Anterior cingulate cortex (tissue), 58 donors: ENCODE measurements around the gene AHR.
A peak's percentile ranks its signal among the peaks of the same experiment; 100 is the strongest.

Source experiments
- DNase-seq, 58 donors: peaks; one replicate each; lab custom pipeline; 2025; lab: John Stamatoyannopoulos, UW

AHR gene

DNA sequence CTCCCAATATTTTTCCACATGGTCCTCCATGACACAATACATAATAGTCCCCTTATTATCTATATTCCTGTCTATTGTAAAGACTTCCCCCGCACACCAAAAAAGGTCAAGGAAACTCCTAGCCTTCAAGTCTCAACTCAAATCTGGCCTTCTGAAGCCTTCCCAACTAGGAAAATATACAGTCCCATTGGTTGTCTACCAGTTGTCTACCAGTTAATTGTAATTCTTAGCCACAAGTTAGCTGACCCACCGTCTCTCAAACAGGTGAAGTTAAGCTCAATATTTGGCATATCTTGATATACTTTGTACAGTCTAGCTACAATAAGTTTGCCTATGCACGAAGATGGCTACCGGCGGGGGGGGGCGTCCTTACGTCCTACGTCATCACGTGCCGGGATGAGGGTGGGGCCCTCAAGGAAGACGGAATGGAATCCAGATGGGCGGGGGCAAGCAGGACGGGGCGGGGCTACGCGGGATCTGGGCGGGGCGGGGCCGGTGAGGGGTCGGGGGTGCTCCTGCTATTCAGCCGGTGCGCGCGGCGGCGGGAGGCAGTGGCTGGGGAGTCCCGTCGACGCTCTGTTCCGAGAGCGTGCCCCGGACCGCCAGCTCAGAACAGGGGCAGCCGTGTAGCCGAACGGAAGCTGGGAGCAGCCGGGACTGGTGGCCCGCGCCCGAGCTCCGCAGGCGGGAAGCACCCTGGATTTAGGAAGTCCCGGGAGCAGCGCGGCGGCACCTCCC, at the start of gene AHR:
AHR (plus strand) TSS at position 551 of the 738 bp plus-strand sequence. CDS start 613 bp downstream, outside the sequence.
- peak; percentile 25 to 96 (median 84) for DNase-seq

GRCh38 chr7:17253885-17254284, 44.6 kb upstream of the AHR start:
- no peak for DNase-seq

DNA sequence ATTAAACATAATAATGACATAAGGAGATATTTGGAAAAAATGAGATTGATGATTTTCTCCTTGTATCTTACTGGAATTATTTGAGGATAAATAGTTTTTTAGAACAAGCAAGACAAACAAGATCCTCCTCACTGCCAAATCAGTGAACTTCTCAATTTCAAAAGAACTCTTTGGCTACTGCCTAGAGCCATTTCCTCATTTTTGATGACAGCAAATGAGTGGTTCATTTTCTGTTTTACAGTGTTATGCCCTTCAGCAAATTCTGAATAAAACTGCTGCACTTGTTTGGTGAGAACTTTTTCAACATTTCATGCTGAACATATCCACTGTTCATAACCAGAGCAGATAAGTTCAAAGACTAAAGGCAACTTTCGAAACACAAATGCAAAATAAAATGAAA, 42.5 kb upstream of the AHR start:
- DNase-seq = no peak

- no peak for DNase-seq
These were observed 42.1 kb upstream of the AHR start for GRCh38 chr7:17256375-17256774.

DNA sequence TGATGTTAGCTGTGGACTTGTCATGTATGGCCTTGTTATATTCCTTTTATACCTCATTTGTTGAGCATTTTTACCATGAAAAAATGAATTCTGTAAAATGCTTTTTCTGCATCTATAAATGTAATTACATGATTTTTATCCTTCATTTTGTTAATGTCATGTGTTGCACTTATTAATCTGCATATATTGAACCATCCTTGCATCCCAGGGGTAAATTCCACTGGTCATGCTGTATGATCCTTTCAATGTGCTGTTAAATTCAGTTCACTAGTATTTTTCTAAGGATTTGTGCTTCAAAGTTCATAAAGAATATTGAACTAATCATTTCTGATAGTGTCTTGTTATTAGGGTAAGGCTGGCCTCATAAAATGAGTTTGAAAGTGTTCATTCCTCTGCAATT, 31.9 kb upstream of the AHR start:
- DNase-seq = no peak

DNA sequence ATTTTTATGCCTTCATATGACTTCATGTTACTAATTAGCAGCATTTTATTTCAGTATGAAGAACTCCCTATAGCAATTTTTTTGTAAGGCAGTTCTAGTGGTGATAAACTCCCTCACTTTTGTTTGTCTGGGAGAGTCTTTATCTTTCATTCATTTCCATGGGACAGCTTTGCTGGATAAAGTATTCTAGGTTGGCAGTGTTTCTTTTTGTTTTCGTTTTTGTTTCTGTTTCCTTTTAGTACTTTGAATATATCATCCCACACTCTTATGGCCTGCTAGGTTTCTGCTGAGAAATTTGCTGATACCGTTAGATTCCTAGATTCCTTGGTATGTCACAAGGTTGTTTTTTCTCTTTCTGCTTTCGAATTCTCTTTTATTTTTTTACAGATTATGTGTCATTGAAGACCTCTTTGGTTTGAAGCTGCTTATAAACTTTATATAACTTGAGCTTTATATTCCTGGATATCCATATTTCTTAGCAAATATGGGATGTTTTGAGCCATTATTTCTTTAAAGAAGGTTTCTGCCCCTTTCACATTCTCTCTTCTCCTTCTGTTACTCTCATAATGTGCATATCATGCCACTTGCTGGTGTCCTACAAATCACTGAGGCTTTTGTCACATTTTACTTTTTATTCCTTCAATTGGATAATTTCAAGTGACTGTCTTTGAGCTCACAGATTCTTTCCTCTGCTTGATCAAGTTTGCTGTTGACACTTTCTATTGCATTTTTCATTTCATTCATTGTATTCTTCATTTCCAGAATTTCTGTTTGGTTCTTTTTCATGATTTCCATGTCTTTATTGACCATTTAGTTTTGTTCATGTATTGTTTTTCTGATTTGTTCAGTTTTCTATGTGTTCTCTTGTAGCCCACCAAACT, 28.9 kb upstream of the AHR start:
- DNase-seq = no peak

- no peak for DNase-seq
These were observed 23.8 kb upstream of the AHR start for GRCh38 chr7:17274551-17275245.

DNA sequence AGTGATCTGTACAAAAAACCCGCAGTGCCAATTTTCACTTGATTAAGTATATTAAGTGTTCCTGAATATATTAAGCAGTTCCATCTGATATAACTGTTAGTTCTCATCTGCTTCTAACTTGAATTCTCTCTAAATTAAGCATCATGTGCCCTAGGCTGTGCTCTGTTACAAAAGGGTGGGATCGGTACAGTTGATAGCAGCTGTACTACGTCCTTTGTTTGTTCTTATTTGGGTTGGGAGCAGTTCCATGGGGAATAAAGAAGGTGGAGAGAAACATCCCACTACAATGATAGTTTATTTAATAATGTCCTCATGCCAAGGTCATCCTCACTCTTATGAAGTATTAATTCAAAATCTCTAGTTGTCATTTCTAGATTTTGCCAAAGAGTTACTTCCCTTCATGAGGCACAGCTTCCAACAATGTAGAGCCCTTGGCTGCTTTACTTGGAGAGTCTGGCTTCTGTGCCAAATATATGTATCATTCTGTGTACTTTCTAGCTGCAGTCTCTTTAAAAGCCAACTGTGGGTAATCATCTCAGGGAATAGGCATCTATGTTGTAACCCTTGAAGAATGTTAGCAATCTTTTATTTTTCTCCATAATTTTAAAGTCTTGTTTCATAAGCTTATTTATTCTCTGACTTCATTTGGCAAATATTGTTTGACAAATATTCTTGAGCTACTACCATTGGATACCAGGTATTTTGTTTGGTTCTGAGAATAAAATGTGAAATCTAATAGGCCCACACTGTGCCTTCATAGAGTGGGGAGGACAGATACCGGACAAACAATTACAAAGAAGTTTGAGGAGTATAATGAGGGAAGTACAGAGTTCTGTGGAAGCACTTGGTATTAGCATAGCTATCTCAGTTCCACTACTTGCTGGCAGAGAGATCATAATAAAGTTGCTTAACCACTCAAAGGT, 22.4 kb upstream of the AHR start:
- DNase-seq = no peak

DNA sequence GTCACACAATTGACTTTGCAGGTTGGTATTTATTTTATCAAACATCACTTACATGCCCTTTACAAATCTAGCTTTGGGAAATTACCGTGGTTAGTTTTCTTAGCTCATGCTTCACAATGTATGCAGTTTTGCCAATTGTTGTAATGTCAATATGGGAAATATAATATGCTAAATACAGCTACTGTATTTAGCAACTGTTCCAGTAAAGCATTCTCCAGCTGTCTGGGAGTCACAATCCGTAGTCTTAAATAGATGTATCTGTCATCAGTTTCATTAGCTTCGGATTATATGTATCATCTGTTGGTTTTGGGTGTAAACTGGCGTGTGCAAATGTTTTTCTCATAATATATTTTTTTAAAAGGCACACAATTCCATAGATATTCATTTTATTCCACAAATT, 19.4 kb upstream of the AHR start:
- DNase-seq = no peak

GRCh38 chr7:17289074-17289645, 9.3 kb upstream of the AHR start:
- peak in 1 of 58 donors; percentile 22 for DNase-seq

DNA sequence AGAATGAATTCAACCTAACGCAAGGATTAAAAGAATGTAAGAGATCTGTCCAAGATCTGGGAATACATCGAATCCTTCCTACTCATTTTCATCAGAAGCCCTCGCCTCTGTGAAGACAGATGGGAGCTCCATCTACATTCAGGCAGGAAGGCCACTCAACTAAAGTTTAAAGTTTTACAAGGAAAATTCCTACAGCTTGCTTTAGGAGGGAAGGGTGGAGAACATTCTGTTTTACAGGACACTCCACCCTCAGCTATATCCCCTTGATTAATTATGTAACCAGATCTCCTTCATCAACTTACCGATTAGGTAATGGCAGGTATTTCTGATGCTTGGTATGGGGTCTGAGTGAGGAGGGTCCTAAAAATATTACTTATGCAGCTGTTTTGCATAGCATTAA, 5.6 kb upstream of the AHR start:
- no peak for DNase-seq

DNA sequence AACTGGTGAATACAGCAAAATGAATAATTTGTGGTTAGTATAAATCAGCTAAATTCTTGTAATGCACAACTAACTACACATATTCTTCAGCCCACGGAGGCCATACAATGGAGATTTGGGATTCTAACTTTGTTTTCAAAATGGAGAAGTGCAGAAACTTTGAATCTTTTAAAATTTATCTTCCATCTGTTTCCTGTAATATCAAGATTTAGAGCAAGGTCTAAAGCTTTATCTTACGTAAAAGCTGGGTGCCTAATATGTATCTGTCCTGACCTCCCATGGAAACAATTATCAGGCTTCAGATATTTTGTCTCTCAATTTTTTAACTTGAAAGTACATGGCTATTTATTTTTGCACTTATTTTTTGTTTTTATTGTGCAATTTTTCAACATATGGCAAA, 5.0 kb upstream of the AHR start:
- no peak for DNase-seq

GRCh38 chr7:17297243-17297642, 1.2 kb upstream of the AHR start:
- DNase-seq = peak in 1 of 58 donors; percentile 23

GRCh38 chr7:17298840-17299482, 509 bp downstream of the AHR start:
- DNase-seq = peak in 25 of 58 donors; percentile 8 to 50 (median 26)

DNA sequence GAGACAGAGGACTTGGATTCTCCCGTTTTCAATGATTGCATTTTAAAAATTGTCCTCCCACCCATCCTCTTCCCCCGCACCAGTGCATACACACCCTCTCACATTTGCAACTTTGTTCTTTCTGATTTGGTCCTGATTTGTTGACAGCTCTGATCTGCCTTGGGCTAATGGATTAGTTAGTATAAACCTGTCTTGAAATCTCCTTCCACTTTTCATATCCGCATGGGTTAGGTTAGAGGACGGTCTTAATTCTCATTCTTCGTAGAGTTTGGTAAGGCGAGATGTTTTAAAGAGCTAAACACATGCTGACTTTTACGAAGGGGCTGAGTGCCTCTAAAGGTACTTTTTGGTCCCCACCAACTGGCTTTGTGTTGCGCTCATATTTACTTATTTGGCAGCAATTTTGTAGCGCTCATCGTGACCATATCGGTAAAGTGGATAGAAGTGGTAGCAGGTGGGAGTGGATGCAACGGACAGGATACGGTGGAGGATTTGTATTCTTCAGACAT, 1.1 kb downstream of the AHR start:
- peak in 7 of 58 donors; percentile 7 to 50 (median 23) for DNase-seq

DNA sequence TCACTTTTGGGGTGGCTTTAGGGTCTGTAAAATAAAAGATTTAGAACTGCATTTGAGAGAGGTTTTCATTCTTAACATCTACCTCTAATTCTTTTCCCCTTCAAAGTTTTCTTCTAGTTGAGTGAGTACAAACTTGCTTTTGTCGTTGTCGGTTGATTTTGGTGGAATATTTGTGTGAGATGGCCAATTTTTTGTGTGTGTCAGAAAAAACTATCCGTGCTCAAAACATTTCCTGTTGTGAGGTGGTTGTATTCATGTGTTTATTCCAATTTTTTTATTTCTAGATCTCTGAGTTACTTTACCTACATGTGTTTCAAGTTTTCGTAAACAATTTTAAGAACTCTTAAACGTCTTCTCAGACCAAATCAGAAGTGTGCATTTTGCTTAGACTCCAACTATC, 1.6 kb downstream of the AHR start:
- no peak for DNase-seq

GRCh38 chr7:17300437-17300836, 2.0 kb downstream of the AHR start:
- DNase-seq = no peak
